ENCODE results near the gene GBX2.

- TF ChIP-seq POLR2A (IDR thresholded peaks at IDR 0.05): no peak
- TF ChIP-seq, protein P1, sequence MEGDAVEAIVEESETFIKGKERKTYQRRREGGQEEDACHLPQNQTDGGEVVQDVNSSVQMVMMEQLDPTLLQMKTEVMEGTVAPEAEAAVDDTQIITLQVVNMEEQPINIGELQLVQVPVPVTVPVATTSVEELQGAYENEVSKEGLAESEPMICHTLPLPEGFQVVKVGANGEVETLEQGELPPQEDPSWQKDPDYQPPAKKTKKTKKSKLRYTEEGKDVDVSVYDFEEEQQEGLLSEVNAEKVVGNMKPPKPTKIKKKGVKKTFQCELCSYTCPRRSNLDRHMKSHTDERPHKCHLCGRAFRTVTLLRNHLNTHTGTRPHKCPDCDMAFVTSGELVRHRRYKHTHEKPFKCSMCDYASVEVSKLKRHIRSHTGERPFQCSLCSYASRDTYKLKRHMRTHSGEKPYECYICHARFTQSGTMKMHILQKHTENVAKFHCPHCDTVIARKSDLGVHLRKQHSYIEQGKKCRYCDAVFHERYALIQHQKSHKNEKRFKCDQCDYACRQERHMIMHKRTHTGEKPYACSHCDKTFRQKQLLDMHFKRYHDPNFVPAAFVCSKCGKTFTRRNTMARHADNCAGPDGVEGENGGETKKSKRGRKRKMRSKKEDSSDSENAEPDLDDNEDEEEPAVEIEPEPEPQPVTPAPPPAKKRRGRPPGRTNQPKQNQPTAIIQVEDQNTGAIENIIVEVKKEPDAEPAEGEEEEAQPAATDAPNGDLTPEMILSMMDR (IDR thresholded peaks at IDR 0.05): no peak
These were observed 48.5 kb upstream of the GBX2 start for GRCh38 chr2:236216711-236217110.
